ENCODE data around the gene NPEPL1.
"Not testable (repeated sequence)": the region's sequence is repeated elsewhere in the genome, so short reads cannot be mapped to it uniquely, and the experiment has no call there.

The NPEPL1 gene

DNA sequence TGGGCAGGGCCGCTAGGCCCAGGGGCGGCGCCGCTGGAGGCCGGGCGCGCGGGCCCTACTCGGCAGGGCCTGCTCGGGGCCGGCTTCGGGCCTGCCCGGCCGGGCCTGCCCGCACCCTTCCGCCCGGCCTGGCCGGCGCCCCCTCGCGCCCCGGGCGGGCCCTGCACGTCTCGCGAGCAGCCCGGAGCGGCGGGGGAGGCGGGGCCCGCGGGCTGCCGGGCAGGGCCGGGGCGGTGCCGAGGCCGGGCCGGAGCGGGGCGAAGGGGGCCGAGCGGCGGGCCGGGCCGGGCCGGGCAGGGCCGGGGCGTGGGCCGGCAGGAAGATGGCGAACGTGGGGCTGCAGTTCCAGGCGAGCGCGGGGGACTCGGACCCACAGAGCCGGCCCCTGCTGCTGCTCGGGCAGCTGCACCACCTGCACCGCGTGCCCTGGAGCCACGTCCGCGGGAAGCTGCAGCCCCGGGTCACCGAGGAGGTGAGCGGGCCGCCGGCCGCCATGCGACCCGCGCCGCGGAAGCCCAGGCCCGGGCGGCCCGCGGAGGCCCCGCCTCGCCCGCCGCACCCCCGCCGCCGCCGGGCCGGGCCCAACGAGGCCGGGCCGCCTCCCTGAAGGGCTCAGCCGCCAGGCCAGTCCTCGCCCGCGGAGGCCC is at the start of gene NPEPL1:
Gene NPEPL1 (plus strand): TSS at position 222 of the 647 bp plus-strand sequence. CDS start 101 bp downstream, at position 323.
- peak within 1 kb of the TSS; percentile 87 for H3K9ac ChIP-seq
- H3K9me3 ChIP-seq: no peaks in the 10 kb centered on the region
- peaks cover 24% of the 10 kb centered on the region; the same call in 1 of the 2 replicates for H3K36me3 ChIP-seq
- no peak for TF ChIP-seq Cebpa-rat (IDR thresholded peaks at IDR 0.05)
- H3K4me2 ChIP-seq: peak within 1 kb of the TSS; percentile 96
- peak within 1 kb of the TSS; percentile 89 for H3K27ac ChIP-seq
- H4K20me1 ChIP-seq: no peaks in the 10 kb centered on the region
- peaks cover 16% of the 10 kb centered on the region for H3K27me3 ChIP-seq
- H3K4me3 ChIP-seq: peak within 1 kb of the TSS; percentile 72
- H3K4me1 ChIP-seq: peaks cover 34% of the 10 kb centered on the region

DNA sequence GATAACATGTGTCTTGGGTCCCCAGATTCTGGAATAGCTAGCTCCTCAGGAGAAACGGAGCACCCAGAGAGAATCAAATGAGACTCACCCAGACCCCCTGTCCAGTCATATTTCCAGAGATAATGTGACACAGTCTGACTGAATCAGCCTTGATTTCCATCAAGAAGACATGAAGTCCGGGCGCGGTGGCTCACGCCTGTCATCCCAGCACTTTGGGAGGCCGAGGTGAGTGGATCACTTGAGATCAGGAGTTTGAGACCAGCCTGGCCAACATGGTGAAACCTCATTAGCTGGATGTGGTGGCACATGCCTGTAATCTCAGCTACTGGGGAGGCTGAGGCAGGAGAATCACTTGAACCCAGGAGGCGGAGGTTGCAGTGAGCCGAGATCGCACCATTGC is 49.7 kb upstream of the NPEPL1 start:
- H3K27me3 ChIP-seq, H4K20me1 ChIP-seq, H3K4me2 ChIP-seq, H3K4me3 ChIP-seq, H3K27ac ChIP-seq, H3K4me1 ChIP-seq, H3K36me3 ChIP-seq, H3K9me3 ChIP-seq, H3K9ac ChIP-seq: not testable (repeated sequence)

DNA sequence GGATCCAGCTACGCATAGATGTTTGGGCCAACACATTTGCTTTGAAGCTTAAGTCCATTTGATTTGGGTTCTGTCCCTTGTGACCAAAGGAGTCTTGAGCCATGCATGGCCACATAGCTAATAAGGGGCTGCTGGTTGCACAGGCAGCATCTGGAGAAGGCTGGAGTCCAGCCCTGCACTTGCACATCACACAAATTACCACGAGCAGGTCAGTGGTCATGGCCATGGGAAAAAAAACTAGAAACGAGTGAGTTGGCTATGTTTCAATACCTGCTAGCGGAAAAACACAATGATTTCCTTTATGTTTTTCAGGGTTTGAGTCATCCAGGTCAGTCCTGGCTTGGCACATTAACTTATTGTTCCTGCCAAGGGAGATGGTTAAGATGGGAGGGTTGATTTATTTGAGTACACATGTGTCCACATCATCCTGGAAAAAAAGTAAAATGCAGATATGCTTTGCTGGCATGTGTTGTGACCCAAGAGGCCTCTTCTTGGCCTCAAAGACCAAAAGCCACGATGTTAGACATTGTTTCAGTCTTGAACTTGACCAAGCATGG is 47.1 kb upstream of the NPEPL1 start:
- no peak overlapping the region for H3K9ac ChIP-seq
- no peak for TF ChIP-seq Cebpa-rat (IDR thresholded peaks at IDR 0.05)
- H3K4me3 ChIP-seq: no peak overlapping the region
- no peak overlapping the region for H3K4me2 ChIP-seq
- H4K20me1 ChIP-seq: no peaks in the 10 kb centered on the region
- no peaks in the 10 kb centered on the region for H3K9me3 ChIP-seq
- no peaks in the 10 kb centered on the region for H3K36me3 ChIP-seq
- H3K27me3 ChIP-seq: peaks cover 19% of the 10 kb centered on the region
- no peak overlapping the region for H3K27ac ChIP-seq
- peaks cover 9% of the 10 kb centered on the region; the same call in 1 of the 2 replicates for H3K4me1 ChIP-seq

DNA sequence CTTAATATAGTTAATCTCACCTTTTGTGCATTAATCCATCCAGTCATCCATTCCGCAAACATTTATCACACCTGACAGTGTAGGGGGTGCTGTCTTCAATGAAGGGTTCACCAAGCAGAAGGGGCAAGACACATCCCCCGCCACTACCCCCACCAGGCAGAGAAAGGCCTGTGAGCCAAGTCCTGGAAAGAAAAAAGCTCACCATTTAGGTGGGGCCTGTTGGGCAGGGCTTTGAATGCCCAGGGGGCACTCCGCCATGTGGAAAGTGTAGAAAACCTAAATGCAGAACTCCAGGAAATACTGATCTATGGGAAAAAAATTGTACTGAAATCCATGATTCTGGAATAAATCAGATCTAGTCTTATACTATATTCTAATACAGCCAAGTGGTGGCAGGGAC is 46.3 kb upstream of the NPEPL1 start:
- Histone ChIP-seq H3K27ac (no peak overlapping the region), H3K36me3 (no peaks in the 10 kb centered on the region), H3K9me3 (no peaks in the 10 kb centered on the region), H3K4me2 (no peak overlapping the region), H3K9ac (no peak overlapping the region), H3K27me3 (peaks cover 19% of the 10 kb centered on the region), H3K4me1 (peaks cover 9% of the 10 kb centered on the region; the same call in 1 of the 2 replicates), H4K20me1 (peaks cover 1% of the 10 kb centered on the region; the same call in 1 of the 2 replicates), H3K4me3 (no peak overlapping the region)
- TF ChIP-seq Cebpa-rat (IDR thresholded peaks at IDR 0.05): no peak

- no peaks in the 10 kb centered on the region for H3K36me3 ChIP-seq
- H3K4me2 ChIP-seq: no peak overlapping the region
- H3K27me3 ChIP-seq: peaks cover 19% of the 10 kb centered on the region
- H3K27ac ChIP-seq: no peak overlapping the region
- H4K20me1 ChIP-seq: peaks cover 5% of the 10 kb centered on the region; the same call in 1 of the 2 replicates
- peaks cover 9% of the 10 kb centered on the region; the same call in 1 of the 2 replicates for H3K4me1 ChIP-seq
- no peak overlapping the region for H3K9ac ChIP-seq
- H3K9me3 ChIP-seq: no peaks in the 10 kb centered on the region
- no peak overlapping the region for H3K4me3 ChIP-seq
- no peak for TF ChIP-seq Cebpa-rat (IDR thresholded peaks at IDR 0.05)
These were observed 45.9 kb upstream of the NPEPL1 start for GRCh38 chr20:58646703-58647102.

GRCh38 chr20:58647162-58647795 is 45.3 kb upstream of the NPEPL1 start:
- Histone ChIP-seq H3K27ac (no peak overlapping the region), H3K4me2 (no peak overlapping the region), H3K9ac (no peak overlapping the region), H3K9me3 (no peaks in the 10 kb centered on the region), H4K20me1 (peaks cover 8% of the 10 kb centered on the region; the same call in 1 of the 2 replicates), H3K27me3 (peaks cover 19% of the 10 kb centered on the region), H3K36me3 (no peaks in the 10 kb centered on the region), H3K4me3 (no peak overlapping the region), H3K4me1 (peaks cover 9% of the 10 kb centered on the region; the same call in 1 of the 2 replicates)
- no peak for TF ChIP-seq Cebpa-rat (IDR thresholded peaks at IDR 0.05)

DNA sequence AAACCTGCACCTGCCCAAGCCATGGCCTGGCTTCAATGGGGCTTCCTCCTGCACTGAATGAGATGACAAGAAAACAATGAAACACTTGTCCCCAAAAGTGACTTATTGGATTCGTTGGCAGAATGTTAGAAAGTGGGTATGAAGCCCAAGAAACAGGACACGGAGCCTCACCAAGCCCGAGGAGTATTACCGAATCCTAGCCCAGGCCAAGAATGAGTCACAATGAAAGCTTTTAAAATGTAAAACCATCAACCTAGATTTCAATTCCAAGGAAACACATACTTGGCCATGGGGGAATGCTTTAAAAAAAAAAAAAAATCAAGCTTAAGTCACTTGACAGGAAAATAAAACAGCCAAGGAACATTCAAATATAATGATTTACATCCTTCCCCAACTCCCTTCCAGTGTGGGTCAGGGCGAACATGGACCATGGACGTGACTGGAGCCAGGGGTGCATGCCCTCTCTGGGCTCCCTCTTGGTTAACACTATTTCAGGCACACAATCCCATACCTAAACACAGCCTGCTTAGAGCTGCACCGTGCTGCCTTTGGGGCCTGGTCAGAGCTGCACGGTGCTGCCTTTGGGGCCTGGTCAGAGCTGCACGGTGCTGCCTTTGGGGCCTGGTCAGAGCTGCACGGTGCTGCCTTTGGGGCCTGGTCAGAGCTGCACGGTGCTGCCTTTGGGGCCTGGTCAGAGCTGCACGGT is 44.7 kb upstream of the NPEPL1 start:
- H3K9ac ChIP-seq: no peak overlapping the region
- no peak for TF ChIP-seq Cebpa-rat (IDR thresholded peaks at IDR 0.05)
- H4K20me1 ChIP-seq: peaks cover 14% of the 10 kb centered on the region
- no peaks in the 10 kb centered on the region for H3K36me3 ChIP-seq
- H3K27ac ChIP-seq: no peak overlapping the region
- no peaks in the 10 kb centered on the region for H3K9me3 ChIP-seq
- peaks cover 19% of the 10 kb centered on the region for H3K27me3 ChIP-seq
- H3K4me1 ChIP-seq: peaks cover 13% of the 10 kb centered on the region
- no peak overlapping the region for H3K4me2 ChIP-seq
- no peak overlapping the region for H3K4me3 ChIP-seq

- H3K4me2 ChIP-seq, H3K4me3 ChIP-seq: not testable (repeated sequence)
- H3K27me3 ChIP-seq: peaks cover 19% of the 10 kb centered on the region
These were observed 44.1 kb upstream of the NPEPL1 start for GRCh38 chr20:58648502-58648825.

DNA sequence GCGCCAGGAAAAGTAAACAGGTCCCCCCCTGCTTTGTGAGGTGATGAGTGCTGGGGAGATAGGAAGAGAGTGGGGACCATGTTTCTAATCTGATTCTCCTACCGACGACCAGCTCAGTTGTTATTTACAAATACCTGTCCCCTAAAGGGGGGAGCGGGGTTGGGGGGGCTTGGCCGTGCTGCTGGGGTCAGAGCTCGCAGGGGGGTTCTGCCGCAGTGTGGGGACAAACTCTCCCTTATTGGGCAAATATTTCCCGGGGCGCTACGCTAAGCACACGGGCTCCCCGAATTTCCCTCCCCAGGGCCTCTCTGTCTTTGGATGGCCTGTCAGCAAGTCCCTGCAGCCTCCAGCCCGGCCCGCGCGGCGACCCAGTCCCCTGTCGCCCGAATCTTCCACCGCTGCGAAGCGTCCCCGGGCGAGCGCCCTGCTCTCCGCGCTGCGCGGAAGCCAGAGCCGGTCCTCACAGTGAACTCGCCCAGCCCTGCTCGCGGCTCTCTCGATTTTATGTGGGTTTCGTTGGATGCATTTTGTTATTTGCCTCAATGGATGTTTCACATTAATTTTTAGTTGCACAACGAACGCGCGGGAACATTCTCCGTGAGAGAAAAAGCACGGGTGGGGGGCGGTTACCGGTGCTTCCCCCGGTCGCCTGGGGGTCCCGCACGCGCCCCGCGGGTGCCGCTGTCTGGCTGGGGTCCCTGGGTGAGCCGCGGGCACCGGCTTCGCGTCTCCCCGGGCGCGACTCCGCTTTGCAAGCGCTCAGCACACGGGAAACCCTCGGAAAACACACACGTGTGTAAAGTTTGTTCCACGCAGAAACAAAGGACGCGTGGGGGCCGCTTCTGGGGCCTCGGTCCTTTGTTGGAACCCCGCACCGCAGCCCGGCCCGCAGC is 43.1 kb upstream of the NPEPL1 start:
- H3K27ac ChIP-seq: peak overlapping the region; percentile 94
- no peak for TF ChIP-seq Cebpa-rat (IDR thresholded peaks at IDR 0.05)
- H3K9ac ChIP-seq: peak overlapping the region; percentile 93
- no peaks in the 10 kb centered on the region for H3K9me3 ChIP-seq
- peaks cover 19% of the 10 kb centered on the region for H3K27me3 ChIP-seq
- H3K36me3 ChIP-seq: no peaks in the 10 kb centered on the region
- peak overlapping the region; percentile 91 for H3K4me2 ChIP-seq
- H4K20me1 ChIP-seq: peaks cover 30% of the 10 kb centered on the region
- peaks cover 25% of the 10 kb centered on the region for H3K4me1 ChIP-seq
- H3K4me3 ChIP-seq: peak overlapping the region; percentile 99

More at GRCh38 chr20:58648502-58648825, 44.1 kb upstream of the NPEPL1 start:
- H3K4me1 ChIP-seq: peaks cover 18% of the 10 kb centered on the region
- H3K36me3 ChIP-seq, H3K9me3 ChIP-seq, H3K9ac ChIP-seq, H3K27ac ChIP-seq: not testable (repeated sequence)
- peaks cover 19% of the 10 kb centered on the region for H4K20me1 ChIP-seq

All from BLaER1 (cell line).